Measurements from ENCODE around the gene KCNAB2.

DNA sequence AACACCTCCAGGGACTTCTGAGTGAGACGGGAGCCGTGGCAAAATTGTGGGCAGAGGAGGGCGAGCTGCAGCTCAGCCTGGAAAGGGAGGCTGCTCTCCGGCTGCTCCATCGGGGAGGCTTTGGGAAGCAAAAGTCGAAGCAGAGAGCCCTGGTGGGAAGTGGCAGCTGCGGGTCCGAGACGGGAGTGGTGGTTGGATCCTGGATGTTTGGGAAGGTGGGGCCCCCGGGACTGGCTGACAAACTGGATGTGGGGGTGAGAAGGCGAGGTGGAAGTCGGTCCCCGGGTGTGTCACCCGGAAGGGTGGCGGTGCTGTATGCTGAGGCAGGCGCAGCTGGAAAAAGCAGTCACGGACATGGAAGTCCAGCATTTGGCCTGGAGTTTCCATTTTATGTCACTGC is 52.1 kb downstream of the KCNAB2 start:
- TF ChIP-seq TAF1 (conservative IDR thresholded peaks at IDR 0.05) = no peak
- TF ChIP-seq GABPA (IDR thresholded peaks at IDR 0.05 in 1 of 2, conservative IDR thresholded peaks at IDR 0.05 in 1 of 2) = no peak
- TF ChIP-seq RAD21 (IDR thresholded peaks at IDR 0.05) = no peak
- TF ChIP-seq, protein P1, sequence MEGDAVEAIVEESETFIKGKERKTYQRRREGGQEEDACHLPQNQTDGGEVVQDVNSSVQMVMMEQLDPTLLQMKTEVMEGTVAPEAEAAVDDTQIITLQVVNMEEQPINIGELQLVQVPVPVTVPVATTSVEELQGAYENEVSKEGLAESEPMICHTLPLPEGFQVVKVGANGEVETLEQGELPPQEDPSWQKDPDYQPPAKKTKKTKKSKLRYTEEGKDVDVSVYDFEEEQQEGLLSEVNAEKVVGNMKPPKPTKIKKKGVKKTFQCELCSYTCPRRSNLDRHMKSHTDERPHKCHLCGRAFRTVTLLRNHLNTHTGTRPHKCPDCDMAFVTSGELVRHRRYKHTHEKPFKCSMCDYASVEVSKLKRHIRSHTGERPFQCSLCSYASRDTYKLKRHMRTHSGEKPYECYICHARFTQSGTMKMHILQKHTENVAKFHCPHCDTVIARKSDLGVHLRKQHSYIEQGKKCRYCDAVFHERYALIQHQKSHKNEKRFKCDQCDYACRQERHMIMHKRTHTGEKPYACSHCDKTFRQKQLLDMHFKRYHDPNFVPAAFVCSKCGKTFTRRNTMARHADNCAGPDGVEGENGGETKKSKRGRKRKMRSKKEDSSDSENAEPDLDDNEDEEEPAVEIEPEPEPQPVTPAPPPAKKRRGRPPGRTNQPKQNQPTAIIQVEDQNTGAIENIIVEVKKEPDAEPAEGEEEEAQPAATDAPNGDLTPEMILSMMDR (IDR thresholded peaks at IDR 0.05; ENCODE audit: low read depth, low read length, missing input control) = no peak
- no peak for TF ChIP-seq RXRA (IDR thresholded peaks at IDR 0.05)
- no peak for TF ChIP-seq SP1 (IDR thresholded peaks at IDR 0.05)
- no peak for TF ChIP-seq NR2F2 (IDR thresholded peaks at IDR 0.05)
- no peak for TF ChIP-seq FOXA1 (IDR thresholded peaks at IDR 0.05)
- TF ChIP-seq, protein P2, sequence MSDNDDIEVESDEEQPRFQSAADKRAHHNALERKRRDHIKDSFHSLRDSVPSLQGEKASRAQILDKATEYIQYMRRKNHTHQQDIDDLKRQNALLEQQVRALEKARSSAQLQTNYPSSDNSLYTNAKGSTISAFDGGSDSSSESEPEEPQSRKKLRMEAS (IDR thresholded peaks at IDR 0.05) = no peak
- no peak for TF ChIP-seq YY1 (IDR thresholded peaks at IDR 0.05)
- no peak for TF ChIP-seq JUND (IDR thresholded peaks at IDR 0.05)
- TF ChIP-seq, protein P3, sequence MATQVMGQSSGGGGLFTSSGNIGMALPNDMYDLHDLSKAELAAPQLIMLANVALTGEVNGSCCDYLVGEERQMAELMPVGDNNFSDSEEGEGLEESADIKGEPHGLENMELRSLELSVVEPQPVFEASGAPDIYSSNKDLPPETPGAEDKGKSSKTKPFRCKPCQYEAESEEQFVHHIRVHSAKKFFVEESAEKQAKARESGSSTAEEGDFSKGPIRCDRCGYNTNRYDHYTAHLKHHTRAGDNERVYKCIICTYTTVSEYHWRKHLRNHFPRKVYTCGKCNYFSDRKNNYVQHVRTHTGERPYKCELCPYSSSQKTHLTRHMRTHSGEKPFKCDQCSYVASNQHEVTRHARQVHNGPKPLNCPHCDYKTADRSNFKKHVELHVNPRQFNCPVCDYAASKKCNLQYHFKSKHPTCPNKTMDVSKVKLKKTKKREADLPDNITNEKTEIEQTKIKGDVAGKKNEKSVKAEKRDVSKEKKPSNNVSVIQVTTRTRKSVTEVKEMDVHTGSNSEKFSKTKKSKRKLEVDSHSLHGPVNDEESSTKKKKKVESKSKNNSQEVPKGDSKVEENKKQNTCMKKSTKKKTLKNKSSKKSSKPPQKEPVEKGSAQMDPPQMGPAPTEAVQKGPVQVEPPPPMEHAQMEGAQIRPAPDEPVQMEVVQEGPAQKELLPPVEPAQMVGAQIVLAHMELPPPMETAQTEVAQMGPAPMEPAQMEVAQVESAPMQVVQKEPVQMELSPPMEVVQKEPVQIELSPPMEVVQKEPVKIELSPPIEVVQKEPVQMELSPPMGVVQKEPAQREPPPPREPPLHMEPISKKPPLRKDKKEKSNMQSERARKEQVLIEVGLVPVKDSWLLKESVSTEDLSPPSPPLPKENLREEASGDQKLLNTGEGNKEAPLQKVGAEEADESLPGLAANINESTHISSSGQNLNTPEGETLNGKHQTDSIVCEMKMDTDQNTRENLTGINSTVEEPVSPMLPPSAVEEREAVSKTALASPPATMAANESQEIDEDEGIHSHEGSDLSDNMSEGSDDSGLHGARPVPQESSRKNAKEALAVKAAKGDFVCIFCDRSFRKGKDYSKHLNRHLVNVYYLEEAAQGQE (IDR thresholded peaks at IDR 0.05) = no peak
- TF ChIP-seq EGR1 (IDR thresholded peaks at IDR 0.05; ENCODE audit: low read depth in 2 of 2) = no peak
- TF ChIP-seq, protein P4, sequence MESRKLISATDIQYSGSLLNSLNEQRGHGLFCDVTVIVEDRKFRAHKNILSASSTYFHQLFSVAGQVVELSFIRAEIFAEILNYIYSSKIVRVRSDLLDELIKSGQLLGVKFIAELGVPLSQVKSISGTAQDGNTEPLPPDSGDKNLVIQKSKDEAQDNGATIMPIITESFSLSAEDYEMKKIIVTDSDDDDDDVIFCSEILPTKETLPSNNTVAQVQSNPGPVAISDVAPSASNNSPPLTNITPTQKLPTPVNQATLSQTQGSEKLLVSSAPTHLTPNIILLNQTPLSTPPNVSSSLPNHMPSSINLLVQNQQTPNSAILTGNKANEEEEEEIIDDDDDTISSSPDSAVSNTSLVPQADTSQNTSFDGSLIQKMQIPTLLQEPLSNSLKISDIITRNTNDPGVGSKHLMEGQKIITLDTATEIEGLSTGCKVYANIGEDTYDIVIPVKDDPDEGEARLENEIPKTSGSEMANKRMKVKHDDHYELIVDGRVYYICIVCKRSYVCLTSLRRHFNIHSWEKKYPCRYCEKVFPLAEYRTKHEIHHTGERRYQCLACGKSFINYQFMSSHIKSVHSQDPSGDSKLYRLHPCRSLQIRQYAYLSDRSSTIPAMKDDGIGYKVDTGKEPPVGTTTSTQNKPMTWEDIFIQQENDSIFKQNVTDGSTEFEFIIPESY (IDR thresholded peaks at IDR 0.05) = no peak

All from liver (tissue), 3 donors.